Panc1 (cell line): ENCODE data around the gene IRF9. TPM values are rescaled to one million over a fixed set of nuclear protein-coding genes. Genes with fewer than 3 reads are reported as not detected.
A peak's percentile ranks its signal among the peaks of the same experiment; 100 is the strongest.

Experiments used
- ATAC-seq: fragments of 200-7000 bp; cut with Tn5 transposase; 2 replicates; pipeline ENCODE4 v1.9.1; 2020; ENCODE audit warnings: mild to moderate bottlenecking, moderate library complexity
- BruUV-seq: library from RNA; stranded (reverse); fragments of 400-500 nt; replicated peaks from 2 replicates; lab custom pipeline; 2021; lab: Mats Ljungman, UMichigan
- CTCF ChIA-PET: fragments of 300-600 bp; sonication (Branson Sonifier 250); formaldehyde crosslinking; loops from one replicate; lab custom pipeline; 2022; ENCODE audit warnings: antibody characterized with exemption; lab: Charles Lee
- POLR2A ChIA-PET: fragments of 300-600 bp; sonication (Branson Sonifier 250); formaldehyde crosslinking; loops from one replicate; lab custom pipeline; 2022; ENCODE audit warnings: antibody characterized with exemption; lab: Charles Lee
- DNase-seq: peaks from one replicate; pipeline ENCODE4 v3.0.0-alpha.2; 2010; ENCODE audit warnings: low read depth, low spot score
- H3K27ac ChIP-seq: 2 replicates; pipeline ENCODE4 v1.5.1; 2011; ENCODE audit warnings: mild to moderate bottlenecking, low read length, inconsistent platforms
- H3K27me3 ChIP-seq: fragments of 200-500 bp; sonication (Bioruptor generic); 2 replicates; pipeline ENCODE4 v1.6.0; 2014; ENCODE audit warnings: low read length, inconsistent platforms; ENCODE audit not compliant: control insufficient read depth, insufficient read depth
- H3K36me3 ChIP-seq: fragments of 200-500 bp; sonication (Bioruptor generic); 2 replicates; pipeline ENCODE4 v1.5.1; 2014; ENCODE audit warnings: inconsistent platforms, mild to moderate bottlenecking, low read length, moderate library complexity; ENCODE audit not compliant: control insufficient read depth, insufficient read depth
- H3K4me1 ChIP-seq: 2 replicates; pipeline ENCODE4 v1.5.1; 2011; ENCODE audit warnings: inconsistent platforms, mild to moderate bottlenecking, low read length, moderate library complexity; ENCODE audit not compliant: control insufficient read depth, insufficient read depth
- H3K4me3 ChIP-seq, 2 experiments: 2 replicates each; pipeline ENCODE4 v1.5.1; 2011 to 2012; ENCODE audit warnings: low read depth in 2 of 2, low read length in 2 of 2, mild to moderate bottlenecking in 2 of 2, inconsistent platforms in 1 of 2, moderate library complexity in 1 of 2
- H3K9me3 ChIP-seq: fragments of 200-500 bp; sonication (Bioruptor generic); 2 replicates; pipeline ENCODE4 v1.5.1; 2014; ENCODE audit warnings: low read depth, mild to moderate bottlenecking, inconsistent platforms, low read length, moderate library complexity; ENCODE audit not compliant: control insufficient read depth, insufficient read depth
- CTCF ChIP-seq: fragments of 450-650 bp; IDR thresholded peaks from 2 replicates; pipeline ENCODE4 v1.5.1; 2017; ENCODE audit warnings: mild to moderate bottlenecking
- POLR2AphosphoS5 ChIP-seq: IDR thresholded peaks from 2 replicates; pipeline ENCODE4 v1.6.1; 2012; ENCODE audit warnings: mild to moderate bottlenecking, low read depth, low read length, moderate library complexity
- SIN3A ChIP-seq: IDR thresholded peaks from 2 replicates; pipeline ENCODE4 v1.6.1; 2012; ENCODE audit warnings: low read depth, mild to moderate bottlenecking, low read length, moderate library complexity, borderline replicate concordance; ENCODE audit not compliant: insufficient read depth
- TCF7L2 ChIP-seq: IDR thresholded peaks from 2 replicates; pipeline ENCODE4 v1.6.1; 2011; ENCODE audit warnings: mild to moderate bottlenecking, low read depth, low read length, inconsistent platforms
- in situ Hi-C: cut with HindIII; loops from 2 replicates; pipeline ENCODE4 v1.10.0; 2016; ENCODE audit warnings: low sequenced_read_pairs, low pct_unique_long_range_greater_than_20kb
- intact Hi-C: fragments of 100-400 bp; cut with micrococcal nuclease; formaldehyde crosslinking; loops from one replicate; pipeline ENCODE4 v1.10.0; 2022; ENCODE audit not compliant: unreplicated experiment
- total RNA-seq: library from RNA; stranded (reverse); gene quantifications from one replicate; pipeline ENCODE4 v1.2.1, GENCODE V29; 2021; ENCODE audit not compliant: unreplicated experiment
- TF ChIP-seq, protein P1 (sequence below), 2 experiments: IDR thresholded peaks; 2 replicates each; pipeline ENCODE4 v1.6.1; 2011 to 2012; ENCODE audit warnings: low read depth in 2 of 2, control low read depth in 1 of 2, low read length in 1 of 2, mild to moderate bottlenecking in 1 of 2, moderate library complexity in 1 of 2; ENCODE audit not compliant: insufficient read depth in 1 of 2

The IRF9 gene
- total RNA-seq, 1 experiment from 2014 or later, result 24.5 TPM

DNA sequence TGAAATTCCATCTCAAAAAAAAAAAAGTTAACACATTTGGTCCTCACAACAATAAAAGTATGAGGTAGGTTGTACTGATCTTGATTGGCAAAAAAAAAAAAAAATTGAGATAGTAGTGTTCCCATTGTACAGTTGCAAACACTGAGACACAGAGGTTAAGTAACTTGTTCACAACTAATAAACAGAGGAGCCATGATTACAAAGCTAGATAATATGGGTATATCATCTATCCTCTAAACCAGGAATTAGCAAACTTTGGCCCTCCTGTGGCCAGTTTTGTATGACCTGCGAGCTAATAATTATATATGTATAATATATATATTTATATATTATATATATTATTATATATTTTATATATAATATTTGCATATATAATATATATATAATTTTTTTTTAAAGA, 27.3 kb upstream of the IRF9 start:
- no peak for DNase-seq
- ChIA-PET POLR2A (no interaction called here), CTCF (no interaction called here)
- Histone ChIP-seq H3K27ac (no peak overlapping the region), H3K9me3 (no peaks in the 10 kb centered on the region), H3K36me3 (no peaks in the 10 kb centered on the region; the same call in 1 of the 2 replicates), H3K4me3 (no peak overlapping the region), H3K4me1 (peaks cover 22% of the 10 kb centered on the region), H3K27me3 (no peaks in the 10 kb centered on the region)
- ATAC-seq, result no peak
- in situ Hi-C loops, result no loop called here
- TF ChIP-seq SIN3A (no peak), CTCF (no peak)
- BruUV-seq, result no TSS peak
- intact Hi-C loops, result no loop called here

DNA sequence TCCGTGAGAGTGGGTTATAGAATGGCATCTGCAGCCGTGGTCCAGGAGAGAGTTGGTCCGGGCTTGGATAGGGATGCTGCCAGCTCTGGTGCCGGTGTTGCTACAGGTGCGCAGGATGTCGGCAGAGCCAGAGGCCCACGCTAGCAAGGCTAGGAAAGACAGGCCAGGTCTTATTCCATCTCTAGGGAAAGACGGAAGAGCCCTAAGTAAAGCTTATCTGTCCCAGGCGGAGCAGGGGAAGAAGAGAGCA, 25.6 kb upstream of the IRF9 start:
- Histone ChIP-seq H3K4me1 (peaks cover 30% of the 10 kb centered on the region), H3K4me3 (peak overlapping the region; percentile 68 to 81), H3K9me3 (no peaks in the 10 kb centered on the region), H3K27ac (peak overlapping the region; percentile 81), H3K27me3 (no peaks in the 10 kb centered on the region), H3K36me3 (no peaks in the 10 kb centered on the region; the same call in 1 of the 2 replicates)
- CTCF ChIA-PET, result interaction anchor here (0.7 to 0.9 kb wide), 2 partner anchors 25 to 38 kb away, joined by 3 to 4 read pairs; partner anchors contain the start of gene IRF9
- intact Hi-C loops, result no loop called here
- ATAC-seq (peak; percentile 40), DNase-seq (no peak)
- TF ChIP-seq SIN3A (no peak), TCF7L2 (no peak), POLR2AphosphoS5 (no peak), CTCF (no peak)
- TF ChIP-seq, protein P1, sequence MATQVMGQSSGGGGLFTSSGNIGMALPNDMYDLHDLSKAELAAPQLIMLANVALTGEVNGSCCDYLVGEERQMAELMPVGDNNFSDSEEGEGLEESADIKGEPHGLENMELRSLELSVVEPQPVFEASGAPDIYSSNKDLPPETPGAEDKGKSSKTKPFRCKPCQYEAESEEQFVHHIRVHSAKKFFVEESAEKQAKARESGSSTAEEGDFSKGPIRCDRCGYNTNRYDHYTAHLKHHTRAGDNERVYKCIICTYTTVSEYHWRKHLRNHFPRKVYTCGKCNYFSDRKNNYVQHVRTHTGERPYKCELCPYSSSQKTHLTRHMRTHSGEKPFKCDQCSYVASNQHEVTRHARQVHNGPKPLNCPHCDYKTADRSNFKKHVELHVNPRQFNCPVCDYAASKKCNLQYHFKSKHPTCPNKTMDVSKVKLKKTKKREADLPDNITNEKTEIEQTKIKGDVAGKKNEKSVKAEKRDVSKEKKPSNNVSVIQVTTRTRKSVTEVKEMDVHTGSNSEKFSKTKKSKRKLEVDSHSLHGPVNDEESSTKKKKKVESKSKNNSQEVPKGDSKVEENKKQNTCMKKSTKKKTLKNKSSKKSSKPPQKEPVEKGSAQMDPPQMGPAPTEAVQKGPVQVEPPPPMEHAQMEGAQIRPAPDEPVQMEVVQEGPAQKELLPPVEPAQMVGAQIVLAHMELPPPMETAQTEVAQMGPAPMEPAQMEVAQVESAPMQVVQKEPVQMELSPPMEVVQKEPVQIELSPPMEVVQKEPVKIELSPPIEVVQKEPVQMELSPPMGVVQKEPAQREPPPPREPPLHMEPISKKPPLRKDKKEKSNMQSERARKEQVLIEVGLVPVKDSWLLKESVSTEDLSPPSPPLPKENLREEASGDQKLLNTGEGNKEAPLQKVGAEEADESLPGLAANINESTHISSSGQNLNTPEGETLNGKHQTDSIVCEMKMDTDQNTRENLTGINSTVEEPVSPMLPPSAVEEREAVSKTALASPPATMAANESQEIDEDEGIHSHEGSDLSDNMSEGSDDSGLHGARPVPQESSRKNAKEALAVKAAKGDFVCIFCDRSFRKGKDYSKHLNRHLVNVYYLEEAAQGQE (IDR thresholded peaks at IDR 0.05; ENCODE audit: insufficient read depth in 1 of 2, low read depth in 2 of 2, low read length in 1 of 2), result no peak
- in situ Hi-C loops, result no loop called here
- BruUV-seq, result no TSS peak
- POLR2A ChIA-PET, result interaction anchor here (0.6 to 0.7 kb wide), 4 partner anchors 20 to 129 kb away, joined by 3 to 24 read pairs (median 4); partner anchors contain the start of genes DCAF11 and NRL
